ENCODE data around the gene CHD6. TPM values are rescaled to one million over a fixed set of nuclear protein-coding genes. Genes with fewer than 3 reads are reported as not detected.

Gene CHD6
- total and polyA plus RNA-seq, 4 donors: 31.5 to 81.0 (median 49.7) TPM

- Histone ChIP-seq H3K36me3 (ENCODE audit: control insufficient read depth, insufficient read depth, low read length) (peaks cover 32% of the 10 kb centered on the region), H3K9me3 (ENCODE audit: control insufficient read depth, insufficient read depth, low read length) (no peaks in the 10 kb centered on the region), H3K27ac (ENCODE audit: low read depth, low read length) (no peak overlapping the region), H3K4me1 (ENCODE audit: control insufficient read depth, insufficient read depth, low read length) (peaks cover 27% of the 10 kb centered on the region), H3K27me3 (ENCODE audit: control insufficient read depth, insufficient read depth, low read length) (peaks cover 23% of the 10 kb centered on the region), H3K4me3 (ENCODE audit: low read depth, low read length) (no peak overlapping the region)
- DNase-seq (ENCODE audit: low read depth in 4 of 6, low spot score in 6 of 6): no peak
- 93% methylated on average over 13 of the region's 13 CpGs for WGBS (ENCODE audit: insufficient coverage)
These were observed 253.8 kb downstream of the CHD6 start for GRCh38 chr20:41364236-41364855.

- peaks cover 27% of the 10 kb centered on the region for H3K4me1 ChIP-seq (ENCODE audit: control insufficient read depth, insufficient read depth, low read length)
These were observed 254.6 kb downstream of the CHD6 start for GRCh38 chr20:41363601-41364000.

GRCh38 chr20:41362748-41363140, 255.4 kb downstream of the CHD6 start:
- H3K36me3 ChIP-seq (ENCODE audit: control insufficient read depth, insufficient read depth, low read length): peaks cover 32% of the 10 kb centered on the region

More at GRCh38 chr20:41363601-41364000, 254.6 kb downstream of the CHD6 start:
- WGBS (ENCODE audit: insufficient coverage): 98% methylated on average over 6 of the region's 7 CpGs
- no peaks in the 10 kb centered on the region for H3K9me3 ChIP-seq (ENCODE audit: control insufficient read depth, insufficient read depth, low read length)
- H3K27ac ChIP-seq (ENCODE audit: low read depth, low read length): no peak overlapping the region
- peaks cover 32% of the 10 kb centered on the region for H3K36me3 ChIP-seq (ENCODE audit: control insufficient read depth, insufficient read depth, low read length)
- H3K27me3 ChIP-seq (ENCODE audit: control insufficient read depth, insufficient read depth, low read length): peaks cover 23% of the 10 kb centered on the region
- H3K4me3 ChIP-seq (ENCODE audit: low read depth, low read length): no peak overlapping the region
- DNase-seq (ENCODE audit: low read depth in 4 of 6, low spot score in 6 of 6): no peak

GRCh38 chr20:41361757-41362747, 256.1 kb downstream of the CHD6 start:
- H3K36me3 ChIP-seq (ENCODE audit: control insufficient read depth, insufficient read depth, low read length): peaks cover 36% of the 10 kb centered on the region
- H3K4me1 ChIP-seq (ENCODE audit: control insufficient read depth, insufficient read depth, low read length): peaks cover 23% of the 10 kb centered on the region
- no peak for DNase-seq (ENCODE audit: low read depth in 4 of 6, low spot score in 6 of 6)
- H3K27me3 ChIP-seq (ENCODE audit: control insufficient read depth, insufficient read depth, low read length): peaks cover 17% of the 10 kb centered on the region
- no peaks in the 10 kb centered on the region for H3K9me3 ChIP-seq (ENCODE audit: control insufficient read depth, insufficient read depth, low read length)
- H3K4me3 ChIP-seq (ENCODE audit: low read depth, low read length): no peak overlapping the region
- 79% methylated on average over 45 of the region's 45 CpGs for WGBS (ENCODE audit: insufficient coverage)
- H3K27ac ChIP-seq (ENCODE audit: low read depth, low read length): no peak overlapping the region

More at GRCh38 chr20:41362748-41363140, 255.4 kb downstream of the CHD6 start:
- Histone ChIP-seq H3K27ac (ENCODE audit: low read depth, low read length) (no peak overlapping the region), H3K4me1 (ENCODE audit: control insufficient read depth, insufficient read depth, low read length) (peaks cover 27% of the 10 kb centered on the region), H3K27me3 (ENCODE audit: control insufficient read depth, insufficient read depth, low read length) (peaks cover 23% of the 10 kb centered on the region), H3K9me3 (ENCODE audit: control insufficient read depth, insufficient read depth, low read length) (no peaks in the 10 kb centered on the region), H3K4me3 (ENCODE audit: low read depth, low read length) (no peak overlapping the region)
- DNase-seq (ENCODE audit: low read depth in 4 of 6, low spot score in 6 of 6): no peak
- 94% methylated on average over 4 of the region's 5 CpGs for WGBS (ENCODE audit: insufficient coverage)

- Histone ChIP-seq H3K27me3 (ENCODE audit: control insufficient read depth, insufficient read depth, low read length) (peaks cover 13% of the 10 kb centered on the region), H3K4me1 (ENCODE audit: control insufficient read depth, insufficient read depth, low read length) (peaks cover 20% of the 10 kb centered on the region), H3K9me3 (ENCODE audit: control insufficient read depth, insufficient read depth, low read length) (no peaks in the 10 kb centered on the region), H3K4me3 (ENCODE audit: low read depth, low read length) (no peak overlapping the region), H3K27ac (ENCODE audit: low read depth, low read length) (no peak overlapping the region), H3K36me3 (ENCODE audit: control insufficient read depth, insufficient read depth, low read length) (peaks cover 37% of the 10 kb centered on the region)
- no peak for DNase-seq (ENCODE audit: low read depth in 4 of 6, low spot score in 6 of 6)
- 90% methylated on average over 22 of the region's 22 CpGs for WGBS (ENCODE audit: insufficient coverage)
These were observed 257.1 kb downstream of the CHD6 start for GRCh38 chr20:41360831-41361756.

GRCh38 chr20:41359541-41360011, 258.6 kb downstream of the CHD6 start:
- peaks cover 9% of the 10 kb centered on the region for H3K4me1 ChIP-seq (ENCODE audit: control insufficient read depth, insufficient read depth, low read length)
- H3K9me3 ChIP-seq (ENCODE audit: control insufficient read depth, insufficient read depth, low read length): no peaks in the 10 kb centered on the region
- 71% methylated on average over 9 of the region's 9 CpGs for WGBS (ENCODE audit: insufficient coverage)
- DNase-seq (ENCODE audit: low read depth in 4 of 6, low spot score in 6 of 6): no peak
- no peak overlapping the region for H3K4me3 ChIP-seq (ENCODE audit: low read depth, low read length)
- no peaks in the 10 kb centered on the region for H3K27me3 ChIP-seq (ENCODE audit: control insufficient read depth, insufficient read depth, low read length)
- no peak overlapping the region for H3K27ac ChIP-seq (ENCODE audit: low read depth, low read length)
- H3K36me3 ChIP-seq (ENCODE audit: control insufficient read depth, insufficient read depth, low read length): peaks cover 35% of the 10 kb centered on the region

GRCh38 chr20:41358717-41359116, 259.5 kb downstream of the CHD6 start:
- Histone ChIP-seq H3K9me3 (ENCODE audit: control insufficient read depth, insufficient read depth, low read length) (no peaks in the 10 kb centered on the region), H3K36me3 (ENCODE audit: control insufficient read depth, insufficient read depth, low read length) (peaks cover 30% of the 10 kb centered on the region), H3K4me3 (ENCODE audit: low read depth, low read length) (no peak overlapping the region), H3K27ac (ENCODE audit: low read depth, low read length) (no peak overlapping the region), H3K27me3 (ENCODE audit: control insufficient read depth, insufficient read depth, low read length) (no peaks in the 10 kb centered on the region), H3K4me1 (ENCODE audit: control insufficient read depth, insufficient read depth, low read length) (peaks cover 9% of the 10 kb centered on the region)
- 85% methylated on average over 5 of the region's 7 CpGs for WGBS (ENCODE audit: insufficient coverage)
- no peak for DNase-seq (ENCODE audit: low read depth in 4 of 6, low spot score in 6 of 6)

GRCh38 chr20:41358230-41358629, 259.9 kb downstream of the CHD6 start:
- H3K4me3 ChIP-seq (ENCODE audit: low read depth, low read length): no peak overlapping the region
- 79% methylated on average over 9 of the region's 9 CpGs for WGBS (ENCODE audit: insufficient coverage)
- peaks cover 25% of the 10 kb centered on the region for H3K36me3 ChIP-seq (ENCODE audit: control insufficient read depth, insufficient read depth, low read length)
- no peak overlapping the region for H3K27ac ChIP-seq (ENCODE audit: low read depth, low read length)
- no peak for DNase-seq (ENCODE audit: low read depth in 4 of 6, low spot score in 6 of 6)
- H3K4me1 ChIP-seq (ENCODE audit: control insufficient read depth, insufficient read depth, low read length): peaks cover 9% of the 10 kb centered on the region
- H3K9me3 ChIP-seq (ENCODE audit: control insufficient read depth, insufficient read depth, low read length): no peaks in the 10 kb centered on the region
- H3K27me3 ChIP-seq (ENCODE audit: control insufficient read depth, insufficient read depth, low read length): no peaks in the 10 kb centered on the region
